ENCODE results near the gene KIT. TPM values are rescaled to one million over a fixed set of nuclear protein-coding genes. Genes with fewer than 3 reads are reported as not detected.

Gene KIT
- total and polyA plus RNA-seq, 2 donors (not counting 3 experiments of a cell fraction or from before 2014, with no cell fraction given): 19.8 to 39.7 TPM

DNA sequence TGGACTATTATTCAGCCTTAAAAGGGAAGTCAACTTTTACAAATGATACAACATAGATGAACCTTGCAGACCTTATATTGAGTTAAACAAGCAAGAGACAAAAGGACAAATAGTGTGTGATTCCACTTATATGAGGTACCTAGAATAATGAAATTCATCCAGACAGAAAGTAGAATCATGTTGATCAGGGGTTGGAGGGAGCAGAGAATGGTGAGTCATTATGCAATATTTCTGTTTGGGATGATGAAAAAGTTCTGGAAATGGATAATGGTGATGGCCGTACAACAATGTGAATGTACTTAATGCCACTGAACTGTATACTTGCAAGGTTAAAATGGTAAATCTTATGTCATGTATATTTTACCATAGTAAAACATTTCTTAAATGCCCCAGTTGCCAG lies 22.1 kb downstream of the KIT start:
- CTCF ChIA-PET: no interaction called here
- POLR2A ChIA-PET: no interaction called here
- no peaks in the 10 kb centered on the region for H3K9me1 ChIP-seq (replicated peaks; ENCODE audit: control insufficient read depth, extremely low read depth, insufficient read depth, low read length)
- no peaks in the 10 kb centered on the region for H3K36me3 ChIP-seq (ENCODE audit: control insufficient read depth in 2 of 2, extremely low read depth in 1 of 2, insufficient read depth in 2 of 2, low read length in 2 of 2)
- TF ChIP-seq POLR2A (IDR thresholded peaks at IDR 0.05; ENCODE audit: low read depth, low read length) (no peak), FOS (IDR thresholded peaks at IDR 0.05; ENCODE audit: borderline replicate concordance, insufficient read depth, low read length) (no peak), EZH2 (IDR thresholded peaks at IDR 0.05; ENCODE audit: borderline replicate concordance, low read depth, low read length, severe bottlenecking) (no peak), GATA2 (IDR thresholded peaks at IDR 0.05; ENCODE audit: insufficient read depth, insufficient read length, low read depth, low read length) (no peak), JUN (IDR thresholded peaks at IDR 0.05; ENCODE audit: borderline replicate concordance, insufficient read depth, insufficient read length, low read depth) (no peak), MYC (IDR thresholded peaks at IDR 0.05; ENCODE audit: low read depth, low read length) (no peak), POLR2AphosphoS5 (IDR thresholded peaks at IDR 0.05; ENCODE audit: insufficient read depth, low read depth, low read length) (no peak)
- TF ChIP-seq, protein P1, sequence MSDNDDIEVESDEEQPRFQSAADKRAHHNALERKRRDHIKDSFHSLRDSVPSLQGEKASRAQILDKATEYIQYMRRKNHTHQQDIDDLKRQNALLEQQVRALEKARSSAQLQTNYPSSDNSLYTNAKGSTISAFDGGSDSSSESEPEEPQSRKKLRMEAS (IDR thresholded peaks at IDR 0.05; ENCODE audit: insufficient read depth, insufficient read length): no peak
- TF ChIP-seq, protein P2, sequence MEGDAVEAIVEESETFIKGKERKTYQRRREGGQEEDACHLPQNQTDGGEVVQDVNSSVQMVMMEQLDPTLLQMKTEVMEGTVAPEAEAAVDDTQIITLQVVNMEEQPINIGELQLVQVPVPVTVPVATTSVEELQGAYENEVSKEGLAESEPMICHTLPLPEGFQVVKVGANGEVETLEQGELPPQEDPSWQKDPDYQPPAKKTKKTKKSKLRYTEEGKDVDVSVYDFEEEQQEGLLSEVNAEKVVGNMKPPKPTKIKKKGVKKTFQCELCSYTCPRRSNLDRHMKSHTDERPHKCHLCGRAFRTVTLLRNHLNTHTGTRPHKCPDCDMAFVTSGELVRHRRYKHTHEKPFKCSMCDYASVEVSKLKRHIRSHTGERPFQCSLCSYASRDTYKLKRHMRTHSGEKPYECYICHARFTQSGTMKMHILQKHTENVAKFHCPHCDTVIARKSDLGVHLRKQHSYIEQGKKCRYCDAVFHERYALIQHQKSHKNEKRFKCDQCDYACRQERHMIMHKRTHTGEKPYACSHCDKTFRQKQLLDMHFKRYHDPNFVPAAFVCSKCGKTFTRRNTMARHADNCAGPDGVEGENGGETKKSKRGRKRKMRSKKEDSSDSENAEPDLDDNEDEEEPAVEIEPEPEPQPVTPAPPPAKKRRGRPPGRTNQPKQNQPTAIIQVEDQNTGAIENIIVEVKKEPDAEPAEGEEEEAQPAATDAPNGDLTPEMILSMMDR (IDR thresholded peaks at IDR 0.05; ENCODE audit: extremely low read depth in 1 of 2, insufficient read depth in 1 of 2, low read depth in 1 of 2, low read length in 2 of 2): no peak
- H3K79me2 ChIP-seq (ENCODE audit: control insufficient read depth, insufficient read depth, low read length): no peaks in the 10 kb centered on the region
- no peaks in the 10 kb centered on the region for H4K20me1 ChIP-seq (replicated peaks; ENCODE audit: control insufficient read depth, extremely low read depth, insufficient read depth, low read length)
- no TSS peak for BruUV-seq (replicated peaks)
- H3K4me2 ChIP-seq (ENCODE audit: insufficient read depth, low read length): no peak overlapping the region
- peaks cover 0 to 3% of the 10 kb centered on the region in 2 experiments for H3K27me3 ChIP-seq (ENCODE audit: control insufficient read depth in 2 of 2, insufficient read depth in 2 of 2, low read length in 2 of 2)
- H2AFZ ChIP-seq (ENCODE audit: low read depth, low read length): no peak overlapping the region
- no peaks in the 10 kb centered on the region for H3K9me3 ChIP-seq (replicated peaks; ENCODE audit: control insufficient read depth, insufficient read depth, low read length)
- intact Hi-C loops (cut with micrococcal nuclease) (no loop called here), dilution Hi-C loops (cut with MboI; ENCODE audit: extremely low pct_ligation_motif_present, low sequenced_read_pairs) (no loop called here)
- FAIRE-seq (no peak), DNase-seq (ENCODE audit: low read depth, low spot score) (no peak)
- no peak overlapping the region for H3K4me3 ChIP-seq (replicated peaks in 1 of 3; ENCODE audit: insufficient read depth in 1 of 3, low read depth in 1 of 3, low read length in 3 of 3)
- H3K9ac ChIP-seq (replicated peaks; ENCODE audit: extremely low read depth, insufficient read depth, low read length): no peak overlapping the region
- H3K4me1 ChIP-seq (ENCODE audit: control insufficient read depth, extremely low read depth, insufficient read depth, low read length): no peaks in the 10 kb centered on the region
- H3K27ac ChIP-seq (ENCODE audit: insufficient read depth, low read depth, low read length): no peak overlapping the region
